Tibial nerve (tissue), 4 donors: ENCODE measurements around the gene RELL2. TPM values are rescaled to one million over a fixed set of nuclear protein-coding genes. Genes with fewer than 3 reads are reported as not detected.
A peak's percentile ranks its signal among the peaks of the same experiment; 100 is the strongest.

Source experiments
- DNase-seq, 2 donors: peaks; one replicate each; pipeline ENCODE4 v3.0.0-alpha.2; 2019; ENCODE audit warnings: low spot score in 2 of 2
- H3K27ac ChIP-seq, 4 donors: fragments of 200-600 bp; sonication (generic) in 3 of 4; one replicate each; pipeline ENCODE4 v1.5.1; 2017 to 2019; ENCODE audit warnings: mild to moderate bottlenecking in 1 of 4
- H3K27me3 ChIP-seq, 2 donors: fragments of 200-600 bp; sonication (generic) in 1 of 2; one replicate each; pipeline versions ENCODE4 v1.5.1 to v1.6.0; 2017 to 2019
- H3K36me3 ChIP-seq, 3 donors: fragments of 200-600 bp; sonication (generic); one replicate each; pipeline ENCODE4 v1.5.1; 2018 to 2019
- H3K4me1 ChIP-seq, 4 donors: fragments of 200-600 bp; sonication (generic) in 3 of 4; one replicate each; pipeline ENCODE4 v1.5.1; 2017 to 2019
- H3K4me3 ChIP-seq, 4 donors: fragments of 200-600 bp; sonication (generic) in 3 of 4; one replicate each; pipeline ENCODE4 v1.5.1; 2017 to 2019; ENCODE audit warnings: mild to moderate bottlenecking in 1 of 4, moderate library complexity in 1 of 4
- H3K9me3 ChIP-seq, 4 donors: fragments of 200-600 bp; sonication (generic) in 3 of 4; one replicate each; pipeline ENCODE4 v1.5.1; 2017 to 2019
- EP300 ChIP-seq, 2 donors: sonication (generic); formaldehyde crosslinking; IDR thresholded peaks; one replicate each; pipeline ENCODE4 v1.6.1; 2017; ENCODE audit warnings: antibody characterized with exemption in 2 of 2, mild to moderate bottlenecking in 1 of 2
- POLR2A ChIP-seq, 2 donors: fragments of 450-650 bp; IDR thresholded peaks; one replicate each; pipeline ENCODE4 v1.6.1; 2017; ENCODE audit warnings: antibody characterized with exemption in 2 of 2, mild to moderate bottlenecking in 2 of 2, moderate library complexity in 2 of 2
- WGBS, 2 donors: methylation state at CpG; one replicate each; pipeline ENCODE4 v1.1.5; 2018; 5-methylcytosine and 5-hydroxymethylcytosine counted together
- total RNA-seq, 4 donors: library from RNA; depleted of rRNA; stranded (reverse); fragments of >200 nt; gene quantifications; one replicate each; pipeline ENCODE4 v1.1.0, GENCODE V29; 2016
- TF ChIP-seq, protein P1 (sequence below), 5 experiments: fragments of 200-600 bp in 3 of 5; fragments of 450-650 bp in 2 of 5; sonication (generic) in 3 of 5; IDR thresholded peaks; one replicate each; pipeline ENCODE4 v1.5.1; 2016 to 2019; ENCODE audit warnings: antibody characterized with exemption in 5 of 5, mild to moderate bottlenecking in 3 of 5, moderate library complexity in 2 of 5

RELL2 gene, protein sequence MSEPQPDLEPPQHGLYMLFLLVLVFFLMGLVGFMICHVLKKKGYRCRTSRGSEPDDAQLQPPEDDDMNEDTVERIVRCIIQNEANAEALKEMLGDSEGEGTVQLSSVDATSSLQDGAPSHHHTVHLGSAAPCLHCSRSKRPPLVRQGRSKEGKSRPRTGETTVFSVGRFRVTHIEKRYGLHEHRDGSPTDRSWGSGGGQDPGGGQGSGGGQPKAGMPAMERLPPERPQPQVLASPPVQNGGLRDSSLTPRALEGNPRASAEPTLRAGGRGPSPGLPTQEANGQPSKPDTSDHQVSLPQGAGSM
- 1 to 10 TPM; 2.0 to 8.7 (median 4.1) TPM for total RNA-seq

DNA sequence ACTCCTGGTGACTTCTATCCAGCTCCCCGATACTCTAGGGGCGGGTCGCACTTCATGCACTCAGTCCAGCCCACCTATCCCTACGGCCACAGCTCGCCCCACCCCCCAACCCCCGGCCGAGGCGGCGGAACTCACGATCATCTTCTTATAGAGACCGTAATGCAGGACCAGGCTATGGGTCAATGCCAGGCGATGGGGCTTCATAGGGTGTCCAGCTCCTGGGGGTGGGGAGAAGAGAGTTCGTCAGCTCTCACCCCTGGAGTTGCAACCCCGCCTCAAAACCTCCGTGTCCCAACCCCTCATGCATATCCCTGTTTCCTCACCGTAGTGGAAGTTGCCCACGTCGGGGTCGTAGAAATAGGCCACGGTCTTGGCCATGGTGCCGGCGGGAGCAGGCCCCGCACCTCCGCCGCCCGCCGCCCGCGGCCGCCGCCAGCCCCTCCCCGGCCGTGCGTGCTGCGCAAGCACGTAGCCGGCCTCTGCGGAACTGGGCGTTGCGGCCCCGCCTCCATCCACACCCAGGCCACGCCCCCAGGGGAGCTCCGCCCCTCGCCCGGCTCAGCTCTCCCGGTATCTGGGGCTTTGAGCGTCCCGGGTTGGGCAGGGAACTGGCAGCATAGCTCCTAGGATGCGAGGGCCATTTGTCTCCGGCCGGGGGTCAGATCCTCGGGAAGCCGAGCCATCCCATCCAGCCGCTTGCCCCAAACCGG is at the start of gene RELL2, which contains the start of gene HDAC3:
RELL2 (plus strand) TSS at position 585 of the 710 bp plus-strand sequence. CDS start 1,229 bp downstream, outside the sequence.
HDAC3 (minus strand) TSS at position 437 of the 710 bp plus-strand sequence; CDS start at position 378, 59 bp downstream.
- H3K9me3 ChIP-seq: no peaks in the 10 kb centered on the region
- 0% methylated on average over 22 to 30 of the region's 55 CpGs for WGBS, 2 donors
- TF ChIP-seq EP300 (IDR thresholded peaks at IDR 0.05) (peak in 1 of 2 donors; percentile 69), POLR2A (IDR thresholded peaks at IDR 0.05) (peak; percentile 67 to 90)
- TF ChIP-seq, protein P1, sequence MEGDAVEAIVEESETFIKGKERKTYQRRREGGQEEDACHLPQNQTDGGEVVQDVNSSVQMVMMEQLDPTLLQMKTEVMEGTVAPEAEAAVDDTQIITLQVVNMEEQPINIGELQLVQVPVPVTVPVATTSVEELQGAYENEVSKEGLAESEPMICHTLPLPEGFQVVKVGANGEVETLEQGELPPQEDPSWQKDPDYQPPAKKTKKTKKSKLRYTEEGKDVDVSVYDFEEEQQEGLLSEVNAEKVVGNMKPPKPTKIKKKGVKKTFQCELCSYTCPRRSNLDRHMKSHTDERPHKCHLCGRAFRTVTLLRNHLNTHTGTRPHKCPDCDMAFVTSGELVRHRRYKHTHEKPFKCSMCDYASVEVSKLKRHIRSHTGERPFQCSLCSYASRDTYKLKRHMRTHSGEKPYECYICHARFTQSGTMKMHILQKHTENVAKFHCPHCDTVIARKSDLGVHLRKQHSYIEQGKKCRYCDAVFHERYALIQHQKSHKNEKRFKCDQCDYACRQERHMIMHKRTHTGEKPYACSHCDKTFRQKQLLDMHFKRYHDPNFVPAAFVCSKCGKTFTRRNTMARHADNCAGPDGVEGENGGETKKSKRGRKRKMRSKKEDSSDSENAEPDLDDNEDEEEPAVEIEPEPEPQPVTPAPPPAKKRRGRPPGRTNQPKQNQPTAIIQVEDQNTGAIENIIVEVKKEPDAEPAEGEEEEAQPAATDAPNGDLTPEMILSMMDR (IDR thresholded peaks at IDR 0.05): peak in 1 of 5 experiments; percentile 21
- H3K27me3 ChIP-seq: no peaks in the 10 kb centered on the region
- peak; percentile 85 to 91 for DNase-seq
- peaks cover 0 to 22% (median 0%) of the 10 kb centered on the region in 3 donors for H3K36me3 ChIP-seq
- H3K4me3 ChIP-seq: peak within 1 kb of the TSS; percentile 63 to 89 (median 75)
- H3K4me1 ChIP-seq: peaks cover 0 to 44% (median 23%) of the 10 kb centered on the region in 4 donors
- H3K27ac ChIP-seq: peak within 1 kb of the TSS; percentile 32 to 88 (median 80)

DNA sequence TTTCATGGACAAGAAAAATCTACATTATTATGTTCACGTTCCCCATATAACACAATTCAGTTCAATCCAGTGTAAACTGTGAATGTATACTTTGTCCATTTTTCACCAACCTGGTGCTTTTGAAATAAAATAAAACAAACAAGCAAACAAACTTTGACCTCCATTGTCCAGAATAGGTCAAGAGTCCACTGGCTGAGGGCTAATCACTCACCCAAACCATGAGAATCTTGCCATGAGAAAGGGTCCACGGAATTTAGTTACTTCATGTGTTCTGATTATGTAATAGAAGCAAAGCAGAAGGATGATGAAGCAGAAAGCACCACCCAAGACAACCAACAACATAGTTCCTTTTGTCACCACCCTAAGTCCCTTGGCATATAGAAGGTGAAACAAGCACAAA is 46.7 kb upstream of the RELL2 start:
- H3K36me3 ChIP-seq: peaks cover 0 to 42% (median 0%) of the 10 kb centered on the region in 3 donors
- DNase-seq: no peak
- no peak overlapping the region for H3K4me3 ChIP-seq
- TF ChIP-seq EP300 (IDR thresholded peaks at IDR 0.05) (no peak), POLR2A (IDR thresholded peaks at IDR 0.05) (no peak)
- TF ChIP-seq, protein P1 (IDR thresholded peaks at IDR 0.05): no peak
- H3K27ac ChIP-seq: no peak overlapping the region
- WGBS, 2 donors: 64% methylated on average over 2 of the region's 2 CpGs
- H3K9me3 ChIP-seq: no peaks in the 10 kb centered on the region
- H3K4me1 ChIP-seq: peaks cover 0 to 5% (median 0%) of the 10 kb centered on the region in 4 donors
- no peaks in the 10 kb centered on the region for H3K27me3 ChIP-seq

DNA sequence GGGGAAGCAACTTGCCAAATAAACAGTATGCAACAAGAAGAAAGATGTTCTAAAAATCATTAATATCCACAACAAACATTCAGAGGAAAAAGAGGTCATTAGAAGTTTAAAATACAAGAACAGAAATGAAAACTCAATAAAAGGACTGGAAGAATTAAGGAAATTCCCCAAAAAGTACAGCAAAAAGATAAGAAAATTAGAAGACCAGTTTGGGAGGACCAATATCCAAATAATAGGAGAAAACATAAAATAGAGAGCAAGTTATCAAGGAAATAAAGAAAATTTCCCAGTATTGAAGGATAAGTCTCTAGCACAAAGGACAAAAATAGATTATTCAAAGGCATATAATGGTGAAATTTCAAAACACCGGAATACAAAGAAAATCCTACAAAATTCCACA is 39.9 kb upstream of the RELL2 start:
- Histone ChIP-seq H3K4me1 (peaks cover 0 to 5% (median 0%) of the 10 kb centered on the region in 4 donors), H3K36me3 (peaks cover 0 to 24% (median 0%) of the 10 kb centered on the region in 3 donors), H3K27ac (no peak overlapping the region), H3K4me3 (no peak overlapping the region), H3K9me3 (peaks cover 0 to 9% (median 0%) of the 10 kb centered on the region in 4 donors), H3K27me3 (no peaks in the 10 kb centered on the region)
- 96% methylated on average over 1 of the region's 1 CpG for WGBS, 2 donors
- DNase-seq: no peak
- TF ChIP-seq EP300 (IDR thresholded peaks at IDR 0.05) (no peak), POLR2A (IDR thresholded peaks at IDR 0.05) (no peak)
- TF ChIP-seq, protein P1 (IDR thresholded peaks at IDR 0.05): no peak

DNA sequence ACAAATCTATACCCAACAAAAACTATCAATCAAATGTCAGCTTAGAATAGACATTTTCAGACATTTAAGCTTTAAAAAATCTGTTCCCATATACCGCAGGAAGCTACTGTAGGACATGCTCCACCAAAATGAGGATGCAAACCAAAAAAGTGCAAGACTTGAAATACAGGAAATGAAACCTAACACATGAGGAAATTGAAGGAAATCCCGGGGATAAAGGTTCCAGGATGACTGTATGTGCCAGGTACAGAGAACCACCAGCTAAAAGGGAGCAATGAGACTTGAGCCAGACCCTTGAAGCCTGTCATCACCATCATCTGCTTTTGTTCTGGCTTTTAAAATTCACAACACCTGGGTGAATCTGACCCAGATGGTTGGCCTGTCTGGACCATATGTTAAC is 39.4 kb upstream of the RELL2 start:
- Histone ChIP-seq H3K36me3 (peaks cover 0 to 24% (median 0%) of the 10 kb centered on the region in 3 donors), H3K9me3 (peaks cover 0 to 9% (median 0%) of the 10 kb centered on the region in 4 donors), H3K27ac (no peak overlapping the region), H3K27me3 (no peaks in the 10 kb centered on the region), H3K4me3 (no peak overlapping the region), H3K4me1 (peaks cover 0 to 2% (median 0%) of the 10 kb centered on the region in 4 donors)
- no peak for TF ChIP-seq POLR2A (IDR thresholded peaks at IDR 0.05)
- TF ChIP-seq EP300 (IDR thresholded peaks at IDR 0.05): no peak
- TF ChIP-seq, protein P1 (IDR thresholded peaks at IDR 0.05): no peak
- no peak for DNase-seq
- whole genome bisulfite sequencing, 2 donors: 74% methylated on average over 2 of the region's 2 CpGs
